ACHN (cell line): ENCODE measurements around the gene GATM.
"Not testable (repeated sequence)": the region's sequence is repeated elsewhere in the genome, so short reads cannot be mapped to it uniquely, and the experiment has no call there.

Source experiments
- DNase-seq: peaks from one replicate; pipeline ENCODE4 v3.0.0-alpha.2; 2015
- in situ Hi-C: cut with HindIII; loops from 2 replicates; pipeline ENCODE4 v1.10.0; 2017; ENCODE audit warnings: low sequenced_read_pairs, low pct_ligation_motif_present, low pct_unique_long_range_greater_than_20kb

Gene GATM

GRCh38 chr15:45328663-45329062 lies 49.7 kb downstream of the GATM start:
- in situ Hi-C loops, result no loop called here
- no peak for DNase-seq

GRCh38 chr15:45326741-45327140 lies 51.6 kb downstream of the GATM start:
- in situ Hi-C loops, result no loop called here
- DNase-seq, result no peak

- no peak for DNase-seq
- in situ Hi-C loops, result no loop called here
Observed at GRCh38 chr15:45326280-45326679, 52.1 kb downstream of the GATM start.

GRCh38 chr15:45320581-45321205 lies 57.7 kb downstream of the GATM start:
- in situ Hi-C loops, result no loop called here
- DNase-seq, result no peak

GRCh38 chr15:45319472-45320214 lies 58.7 kb downstream of the GATM start:
- DNase-seq, result no peak
- in situ Hi-C loops, result no loop called here

GRCh38 chr15:45314960-45315359 lies 63.4 kb downstream of the GATM start:
- in situ Hi-C loops, result no loop called here
- no peak for DNase-seq

DNA sequence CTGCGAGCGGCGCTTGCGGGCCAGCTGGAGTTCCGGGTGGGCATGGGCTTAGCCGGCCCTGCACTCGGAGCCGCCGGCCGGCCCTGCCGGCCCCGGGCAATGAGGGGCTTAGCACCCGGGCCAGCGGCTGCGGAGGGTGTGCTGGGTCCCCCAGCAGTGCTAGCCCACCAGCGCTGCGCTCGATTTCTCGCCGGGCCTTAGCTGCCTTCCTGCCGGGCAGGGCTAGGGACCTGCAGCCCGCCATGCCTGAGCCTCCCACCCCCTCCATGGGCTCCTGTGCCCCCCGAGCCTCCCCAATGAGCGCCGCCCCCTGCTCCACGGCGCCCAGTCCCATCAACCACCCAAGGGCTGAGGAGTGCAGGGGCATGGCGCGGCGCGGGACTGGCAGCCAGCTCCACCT lies 64.2 kb downstream of the GATM start:
- DNase-seq, in situ Hi-C loops: not testable (repeated sequence)
